ENCODE results near the gene NACAD.

- TF ChIP-seq CTCF (conservative IDR thresholded peaks at IDR 0.05): no peak
- TF ChIP-seq EZH2 (IDR thresholded peaks at IDR 0.05; ENCODE audit: low read depth): no peak
These were observed 28.5 kb downstream of the NACAD start for GRCh38 chr7:45060295-45060694.
